ELR (cell line): ENCODE measurements around the gene STK11.
A peak's percentile ranks its signal among the peaks of the same experiment; 100 is the strongest.

ENCODE experiments used
- DNase-seq: peaks from one replicate; pipeline ENCODE4 v3.0.0-alpha.2; 2015; ENCODE audit warnings: low read depth

STK11 gene

DNA sequence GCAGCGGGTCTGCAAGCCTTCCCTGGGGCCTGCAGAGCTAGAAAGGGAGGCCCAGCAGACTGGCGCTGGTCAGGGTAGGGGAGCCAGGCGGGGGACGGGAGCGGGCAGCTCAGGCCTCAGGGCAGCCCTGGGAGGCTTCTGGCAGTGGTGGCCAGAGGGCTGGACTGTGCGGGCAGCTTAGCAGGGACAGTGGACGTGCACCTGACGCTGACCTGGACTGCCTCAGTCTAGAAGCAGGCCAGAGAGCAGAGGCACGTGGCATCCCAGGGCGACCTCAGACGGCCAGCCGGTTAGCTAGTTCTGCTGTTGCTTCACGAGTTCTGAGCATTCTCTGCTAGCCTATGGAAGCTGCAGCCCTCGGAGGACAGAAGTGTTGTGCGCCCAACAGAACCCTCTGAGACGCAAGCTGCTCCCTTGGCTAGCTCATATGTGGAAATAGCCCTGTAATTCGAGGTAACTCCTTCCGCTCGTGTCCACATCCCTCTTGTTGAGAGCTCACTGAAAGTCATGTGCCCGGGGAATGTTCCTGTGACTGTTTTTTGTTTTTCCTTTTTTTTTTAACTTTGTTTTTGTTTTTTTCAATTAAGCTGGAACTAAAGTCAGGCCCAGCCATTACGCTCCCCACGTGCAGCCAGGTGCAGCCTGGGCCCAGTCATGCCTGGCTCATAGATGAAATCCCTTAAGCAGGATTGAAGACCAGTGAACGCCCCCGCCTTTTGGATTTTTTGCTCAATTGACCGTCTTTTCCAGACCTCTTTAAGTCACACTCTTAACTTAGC is 67.9 kb downstream of the STK11 start:
- no peak for DNase-seq

DNA sequence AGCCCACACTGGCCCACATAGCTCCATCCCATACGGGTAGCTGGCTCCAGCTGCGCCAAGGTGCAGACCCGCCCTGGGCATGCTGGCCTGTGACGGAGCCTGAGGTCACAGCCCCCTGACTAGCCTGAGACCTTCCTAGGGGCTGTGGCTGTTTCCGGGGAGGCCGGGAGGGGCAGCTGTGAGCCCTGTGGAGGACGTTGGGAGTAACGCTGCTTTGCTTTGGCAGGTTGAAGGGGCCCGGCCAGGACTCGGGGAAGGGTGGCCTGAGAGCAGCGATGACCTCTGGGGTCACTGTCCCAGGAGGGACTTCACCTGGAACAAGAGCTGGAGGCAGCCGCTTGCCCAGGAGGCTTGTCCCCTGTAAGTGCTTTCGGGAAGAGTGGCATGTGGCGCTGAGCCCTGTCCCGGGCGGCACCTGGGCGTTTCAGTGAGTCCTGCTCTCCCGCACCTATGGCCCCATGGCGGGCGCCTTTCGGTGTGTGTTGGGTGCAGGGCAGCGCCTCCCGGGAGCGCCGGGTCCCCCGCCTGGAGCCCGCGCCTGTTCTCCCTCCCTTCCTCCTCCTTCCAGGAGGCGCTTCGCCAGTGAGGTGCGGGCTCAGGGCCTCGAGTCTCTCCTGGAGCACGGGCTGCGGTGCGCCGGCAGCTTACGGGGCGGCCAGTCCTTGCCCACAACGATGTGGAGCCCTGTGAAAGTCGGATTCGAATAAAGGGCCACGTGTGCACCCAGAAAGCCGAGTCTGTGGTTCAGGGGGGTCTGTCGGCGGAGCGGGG is 68.7 kb downstream of the STK11 start:
- no peak for DNase-seq

DNA sequence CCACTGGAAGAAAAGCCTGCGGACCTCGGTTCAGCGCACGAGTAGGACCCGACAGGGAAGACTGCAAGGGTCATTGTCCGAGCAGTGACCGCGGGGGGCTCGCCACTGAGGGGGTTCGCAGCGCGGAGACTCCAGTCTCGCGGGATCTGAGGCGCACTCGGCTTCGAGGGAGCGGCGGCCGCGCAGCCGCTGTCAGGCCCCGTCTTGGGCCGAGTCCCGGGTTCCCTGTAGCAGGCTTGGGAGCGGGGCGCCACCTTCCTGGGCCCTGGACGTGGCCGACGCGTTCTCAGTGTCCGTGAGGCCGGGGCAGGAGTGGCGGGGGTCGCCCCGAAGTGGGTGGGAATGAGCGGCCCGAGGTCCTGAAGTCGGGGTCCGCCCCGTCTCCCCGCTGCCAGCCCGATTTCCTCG is 69.3 kb downstream of the STK11 start:
- no peak for DNase-seq

DNA sequence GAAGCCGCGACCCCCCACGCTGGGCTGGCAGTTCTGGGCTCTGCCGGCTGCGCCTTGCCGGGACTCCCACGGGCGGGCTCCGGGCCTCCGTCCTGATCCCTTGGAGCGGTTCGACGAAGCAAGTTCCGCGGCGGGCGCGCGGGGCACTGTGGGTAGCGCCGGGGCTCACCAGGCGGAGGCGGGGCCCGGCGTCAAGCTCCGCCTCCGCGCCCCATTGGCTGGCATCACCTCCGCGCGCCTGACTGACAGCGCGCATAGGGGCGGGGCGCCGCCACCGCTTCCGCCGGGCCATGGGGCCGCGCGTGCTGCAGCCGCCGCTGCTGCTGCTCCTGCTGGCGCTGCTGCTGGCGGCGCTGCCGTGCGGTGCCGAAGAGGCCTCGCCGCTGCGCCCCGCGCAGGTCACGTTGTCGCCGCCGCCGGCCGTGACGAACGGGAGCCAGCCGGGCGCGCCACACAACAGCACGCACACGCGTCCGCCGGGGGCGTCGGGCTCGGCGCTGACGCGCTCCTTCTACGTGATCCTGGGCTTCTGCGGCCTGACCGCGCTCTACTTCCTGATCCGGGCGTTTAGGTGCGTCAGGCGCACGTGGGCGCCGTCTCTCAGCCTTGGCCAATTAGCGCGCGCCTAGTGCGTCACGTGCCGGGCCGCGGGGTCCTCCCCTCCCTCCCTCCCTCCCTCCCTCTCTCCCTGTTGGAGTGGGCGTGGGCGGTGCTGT is 69.8 kb downstream of the STK11 start, which contains the start of gene FAM174C:
Gene FAM174C (plus strand): TSS at position 271 of the 716 bp plus-strand sequence. CDS start 20 bp downstream, at position 291.
- peak; percentile 99 for DNase-seq

DNA sequence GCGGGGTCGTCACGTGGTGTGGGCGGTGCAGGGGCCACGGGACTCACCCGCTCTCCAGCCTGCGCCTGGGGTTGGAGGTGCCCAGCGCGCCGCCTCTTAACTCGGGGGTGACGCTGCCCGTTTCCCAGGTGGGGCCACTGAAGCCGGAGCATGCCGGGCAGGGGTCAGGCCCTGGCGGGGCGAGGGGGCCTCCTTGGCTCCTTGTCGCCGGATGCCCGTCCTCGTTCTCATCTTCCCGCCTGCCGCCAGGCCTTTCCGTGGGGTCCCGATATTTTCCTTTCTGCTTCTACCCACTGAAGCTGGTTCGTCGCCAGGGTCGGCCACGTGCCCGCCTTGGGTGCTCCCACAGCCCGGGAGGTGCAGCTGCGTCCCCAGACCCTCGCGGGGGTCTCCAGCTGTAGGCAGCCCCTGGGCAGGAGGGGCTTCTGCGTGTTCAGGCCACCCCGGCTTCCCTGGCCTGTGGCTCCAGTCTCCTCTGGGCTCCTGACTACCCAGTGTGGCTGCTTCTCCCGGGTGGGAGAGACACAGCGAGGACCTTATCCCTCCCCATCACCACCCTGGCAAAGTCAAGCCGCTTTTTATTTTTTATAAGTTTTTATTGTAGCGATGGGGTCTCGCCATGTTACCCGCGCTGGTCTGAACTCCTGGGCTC is 70.5 kb downstream of the STK11 start:
- DNase-seq: no peak

DNA sequence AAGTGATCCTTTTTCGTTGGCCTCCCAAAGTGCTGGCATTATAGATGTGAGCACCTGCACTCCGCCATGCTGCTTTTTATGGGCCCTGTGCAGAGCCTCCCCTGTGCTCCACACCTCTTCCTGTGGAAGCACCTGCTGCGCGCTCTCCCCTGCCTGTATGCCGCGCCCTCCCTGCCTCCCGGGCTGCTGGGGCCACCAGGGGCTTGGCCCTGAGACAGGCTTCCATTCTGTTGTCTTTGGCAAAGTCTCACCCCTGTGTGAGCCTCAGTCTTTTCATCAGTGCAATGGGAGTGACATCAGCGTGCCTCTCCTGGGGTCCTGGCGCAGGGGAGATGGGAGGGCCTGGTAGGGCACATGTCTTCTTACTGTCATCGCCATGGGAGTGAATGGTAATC is 71.0 kb downstream of the STK11 start:
- no peak for DNase-seq

DNA sequence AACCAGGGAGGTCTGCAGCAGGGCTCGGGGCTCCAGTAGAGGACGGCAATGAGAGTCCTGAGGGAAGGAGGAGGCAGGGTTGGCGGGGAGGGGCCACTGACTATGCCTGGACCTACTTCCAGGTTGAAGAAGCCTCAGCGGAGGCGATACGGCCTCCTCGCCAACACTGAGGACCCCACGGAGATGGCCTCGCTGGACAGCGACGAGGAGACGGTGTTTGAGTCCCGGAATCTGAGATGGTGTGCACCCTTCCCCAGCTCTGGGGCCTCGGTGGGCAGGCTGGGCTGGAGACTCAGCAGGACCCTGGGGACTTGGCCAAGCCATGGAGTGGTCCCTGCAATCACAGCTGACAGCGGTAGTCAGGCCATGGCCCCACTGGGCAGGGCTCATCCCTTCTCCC is 71.5 kb downstream of the STK11 start:
- no peak for DNase-seq
